HG03196 (cell line): ENCODE results near the gene TEDC1.
"Not testable (repeated sequence)": the region's sequence is repeated elsewhere in the genome, so short reads cannot be mapped to it uniquely, and the experiment has no call there.

ENCODE experiments used
- ATAC-seq: cut with Tn5 transposase; IDR thresholded peaks from one replicate; pipeline ENCODE4 v1.9.1; 2021; ENCODE audit not compliant: unreplicated experiment

Gene TEDC1

GRCh38 chr14:105536051-105536450 lies 45.0 kb downstream of the TEDC1 start:
- ATAC-seq, result no peak

- no peak for ATAC-seq
These were observed 45.9 kb downstream of the TEDC1 start for GRCh38 chr14:105536691-105537579.

- no peak for ATAC-seq
These were observed 46.8 kb downstream of the TEDC1 start for GRCh38 chr14:105537580-105538474.

GRCh38 chr14:105538481-105539049 lies 47.5 kb downstream of the TEDC1 start:
- no peak for ATAC-seq

GRCh38 chr14:105540811-105541210 lies 49.8 kb downstream of the TEDC1 start:
- no peak for ATAC-seq

GRCh38 chr14:105541218-105541875 lies 50.3 kb downstream of the TEDC1 start:
- ATAC-seq, result no peak

- ATAC-seq, result not testable (repeated sequence)
These were observed 54.6 kb downstream of the TEDC1 start for GRCh38 chr14:105545676-105546075.

- not testable (repeated sequence) for ATAC-seq
These were observed 55.4 kb downstream of the TEDC1 start for GRCh38 chr14:105546410-105546809.

GRCh38 chr14:105547072-105547471 lies 56.0 kb downstream of the TEDC1 start:
- not testable (repeated sequence) for ATAC-seq

GRCh38 chr14:105547741-105548169 lies 56.7 kb downstream of the TEDC1 start:
- ATAC-seq, result no peak
